Measurements from ENCODE around the gene INPP5A. TPM values are rescaled to one million over a fixed set of nuclear protein-coding genes. Genes with fewer than 3 reads are reported as not detected.

Gene INPP5A
- total and polyA plus RNA-seq, 2 of the 13 experiments (the other 11 are each of a cell fraction or from before 2014, with no cell fraction given): 17.5 to 37.9 TPM

DNA sequence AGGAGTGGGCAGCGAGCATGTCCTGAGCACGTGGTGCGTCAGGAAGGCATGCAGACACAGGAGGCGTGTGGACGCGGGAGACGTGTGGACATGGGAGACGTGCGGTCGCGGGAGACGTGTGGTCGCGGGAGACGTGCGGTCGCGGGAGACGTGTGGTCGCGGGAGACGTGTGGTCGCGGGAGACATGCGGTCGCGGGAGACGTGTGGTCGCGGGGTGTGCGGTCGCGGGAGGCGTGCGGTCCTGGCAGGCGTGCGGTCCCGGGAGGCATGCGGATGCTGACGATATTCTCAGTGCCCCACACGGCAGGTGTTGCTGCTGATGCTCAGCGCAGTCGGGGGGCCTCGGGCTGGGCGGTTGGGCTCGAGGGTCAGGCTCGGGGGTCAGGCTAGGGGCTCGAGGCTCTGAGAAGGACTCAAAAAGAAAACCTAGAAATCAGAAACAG lies 154.1 kb downstream of the INPP5A start:
- Histone ChIP-seq H3K79me2 (ENCODE audit: insufficient read depth, low read length) (no peaks in the 10 kb centered on the region), H4K20me1 (ENCODE audit: insufficient read depth, low read length) (no peaks in the 10 kb centered on the region), H3K9me3 (ENCODE audit: low read length) (0 out of 2 replicates have a peak, but pooled peaks cover 10% of the 10 kb centered on the region), H3K9ac (ENCODE audit: insufficient read depth, low read depth, low read length) (no peak overlapping the region), H3K27me3 (ENCODE audit: control insufficient read depth in 1 of 2, insufficient read depth in 2 of 2, low read length in 2 of 2) (no peaks in the 10 kb centered on the region), H3K27ac (ENCODE audit: extremely low read length, insufficient read depth, low read length) (no peak overlapping the region), H3K4me1 (ENCODE audit: insufficient read depth, low read length) (no peaks in the 10 kb centered on the region), H3K4me3 (replicated peaks in 1 of 3; ENCODE audit: insufficient read depth in 1 of 3, low read depth in 2 of 3, low read length in 3 of 3) (no peak overlapping the region), H2AFZ (ENCODE audit: low read length) (no peak overlapping the region), H3K4me2 (ENCODE audit: low read depth, low read length) (no peak overlapping the region), H3K36me3 (replicated peaks in 1 of 2; ENCODE audit: control insufficient read depth in 1 of 2, insufficient read depth in 2 of 2, low read length in 2 of 2) (peaks cover 0 to 4% of the 10 kb centered on the region in 2 experiments; a peak in 2 of 5 replicates)
- BruUV-seq (replicated peaks): no TSS peak
- no peak for DNase-seq (ENCODE audit: low spot score)
- WGBS (ENCODE audit: low lambda C conversion rate): 98% methylated on average over 48 of the region's 48 CpGs
- intact Hi-C loops (cut with micrococcal nuclease; ENCODE audit: unreplicated experiment): no loop called here
- no peak for ATAC-seq
- no peak for FAIRE-seq
- ChIA-PET CTCF (ENCODE audit: low intra/inter-chr PET ratio, low total read pairs) (no interaction called here), POLR2A (no interaction called here)
- in situ Hi-C loops (cut with HindIII; ENCODE audit: extremely low pct_ligation_motif_present, low pct_unique_long_range_greater_than_20kb): no loop called here
- TF ChIP-seq KLF13 (CRISPR knock-in tag; IDR thresholded peaks at IDR 0.05) (no peak), ZNF326 (CRISPR knock-in tag; IDR thresholded peaks at IDR 0.05; ENCODE audit: borderline replicate concordance) (no peak), ZBTB26 (CRISPR knock-in tag; IDR thresholded peaks at IDR 0.05; ENCODE audit: borderline replicate concordance) (no peak), HOXA3 (CRISPR knock-in tag; IDR thresholded peaks at IDR 0.05) (no peak), ZSCAN25 (CRISPR knock-in tag; IDR thresholded peaks at IDR 0.05) (no peak), ZNF281 (CRISPR knock-in tag; IDR thresholded peaks at IDR 0.05; ENCODE audit: borderline replicate concordance) (no peak), ARID4A (CRISPR knock-in tag; IDR thresholded peaks at IDR 0.05; ENCODE audit: borderline replicate concordance) (no peak), NR2F1 (CRISPR knock-in tag; IDR thresholded peaks at IDR 0.05) (no peak), NAIF1 (CRISPR knock-in tag; IDR thresholded peaks at IDR 0.05; ENCODE audit: borderline replicate concordance) (no peak), ZNF451 (CRISPR knock-in tag; IDR thresholded peaks at IDR 0.05) (no peak)
- TF ChIP-seq, protein P1, sequence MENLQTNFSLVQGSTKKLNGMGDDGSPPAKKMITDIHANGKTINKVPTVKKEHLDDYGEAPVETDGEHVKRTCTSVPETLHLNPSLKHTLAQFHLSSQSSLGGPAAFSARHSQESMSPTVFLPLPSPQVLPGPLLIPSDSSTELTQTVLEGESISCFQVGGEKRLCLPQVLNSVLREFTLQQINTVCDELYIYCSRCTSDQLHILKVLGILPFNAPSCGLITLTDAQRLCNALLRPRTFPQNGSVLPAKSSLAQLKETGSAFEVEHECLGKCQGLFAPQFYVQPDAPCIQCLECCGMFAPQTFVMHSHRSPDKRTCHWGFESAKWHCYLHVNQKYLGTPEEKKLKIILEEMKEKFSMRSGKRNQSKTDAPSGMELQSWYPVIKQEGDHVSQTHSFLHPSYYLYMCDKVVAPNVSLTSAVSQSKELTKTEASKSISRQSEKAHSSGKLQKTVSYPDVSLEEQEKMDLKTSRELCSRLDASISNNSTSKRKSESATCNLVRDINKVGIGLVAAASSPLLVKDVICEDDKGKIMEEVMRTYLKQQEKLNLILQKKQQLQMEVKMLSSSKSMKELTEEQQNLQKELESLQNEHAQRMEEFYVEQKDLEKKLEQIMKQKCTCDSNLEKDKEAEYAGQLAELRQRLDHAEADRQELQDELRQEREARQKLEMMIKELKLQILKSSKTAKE (CRISPR knock-in tag; IDR thresholded peaks at IDR 0.05; ENCODE audit: borderline replicate concordance): no peak
- TF ChIP-seq, protein P2, sequence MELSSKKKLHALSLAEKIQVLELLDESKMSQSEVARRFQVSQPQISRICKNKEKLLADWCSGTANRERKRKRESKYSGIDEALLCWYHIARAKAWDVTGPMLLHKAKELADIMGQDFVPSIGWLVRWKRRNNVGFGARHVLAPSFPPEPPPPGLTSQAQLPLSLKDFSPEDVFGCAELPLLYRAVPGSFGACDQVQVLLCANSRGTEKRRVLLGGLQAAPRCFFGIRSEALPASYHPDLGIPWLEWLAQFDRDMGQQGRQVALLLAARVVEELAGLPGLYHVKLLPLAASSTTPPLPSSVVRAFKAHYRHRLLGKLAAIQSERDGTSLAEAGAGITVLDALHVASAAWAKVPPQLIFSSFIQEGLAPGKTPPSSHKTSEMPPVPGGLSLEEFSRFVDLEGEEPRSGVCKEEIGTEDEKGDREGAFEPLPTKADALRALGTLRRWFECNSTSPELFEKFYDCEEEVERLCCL (CRISPR knock-in tag; IDR thresholded peaks at IDR 0.05; ENCODE audit: borderline replicate concordance): no peak

All from HepG2 (cell line).